Cortex of kidney (tissue), 1 donor: ENCODE results near the gene MEGF6.

Source experiments
- DNase-seq: peaks from one replicate; lab custom pipeline; 2025; lab: John Stamatoyannopoulos, UW

Gene MEGF6, protein sequence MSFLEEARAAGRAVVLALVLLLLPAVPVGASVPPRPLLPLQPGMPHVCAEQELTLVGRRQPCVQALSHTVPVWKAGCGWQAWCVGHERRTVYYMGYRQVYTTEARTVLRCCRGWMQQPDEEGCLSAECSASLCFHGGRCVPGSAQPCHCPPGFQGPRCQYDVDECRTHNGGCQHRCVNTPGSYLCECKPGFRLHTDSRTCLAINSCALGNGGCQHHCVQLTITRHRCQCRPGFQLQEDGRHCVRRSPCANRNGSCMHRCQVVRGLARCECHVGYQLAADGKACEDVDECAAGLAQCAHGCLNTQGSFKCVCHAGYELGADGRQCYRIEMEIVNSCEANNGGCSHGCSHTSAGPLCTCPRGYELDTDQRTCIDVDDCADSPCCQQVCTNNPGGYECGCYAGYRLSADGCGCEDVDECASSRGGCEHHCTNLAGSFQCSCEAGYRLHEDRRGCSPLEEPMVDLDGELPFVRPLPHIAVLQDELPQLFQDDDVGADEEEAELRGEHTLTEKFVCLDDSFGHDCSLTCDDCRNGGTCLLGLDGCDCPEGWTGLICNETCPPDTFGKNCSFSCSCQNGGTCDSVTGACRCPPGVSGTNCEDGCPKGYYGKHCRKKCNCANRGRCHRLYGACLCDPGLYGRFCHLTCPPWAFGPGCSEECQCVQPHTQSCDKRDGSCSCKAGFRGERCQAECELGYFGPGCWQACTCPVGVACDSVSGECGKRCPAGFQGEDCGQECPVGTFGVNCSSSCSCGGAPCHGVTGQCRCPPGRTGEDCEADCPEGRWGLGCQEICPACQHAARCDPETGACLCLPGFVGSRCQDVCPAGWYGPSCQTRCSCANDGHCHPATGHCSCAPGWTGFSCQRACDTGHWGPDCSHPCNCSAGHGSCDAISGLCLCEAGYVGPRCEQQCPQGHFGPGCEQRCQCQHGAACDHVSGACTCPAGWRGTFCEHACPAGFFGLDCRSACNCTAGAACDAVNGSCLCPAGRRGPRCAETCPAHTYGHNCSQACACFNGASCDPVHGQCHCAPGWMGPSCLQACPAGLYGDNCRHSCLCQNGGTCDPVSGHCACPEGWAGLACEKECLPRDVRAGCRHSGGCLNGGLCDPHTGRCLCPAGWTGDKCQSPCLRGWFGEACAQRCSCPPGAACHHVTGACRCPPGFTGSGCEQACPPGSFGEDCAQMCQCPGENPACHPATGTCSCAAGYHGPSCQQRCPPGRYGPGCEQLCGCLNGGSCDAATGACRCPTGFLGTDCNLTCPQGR (N-terminal part only)

DNA sequence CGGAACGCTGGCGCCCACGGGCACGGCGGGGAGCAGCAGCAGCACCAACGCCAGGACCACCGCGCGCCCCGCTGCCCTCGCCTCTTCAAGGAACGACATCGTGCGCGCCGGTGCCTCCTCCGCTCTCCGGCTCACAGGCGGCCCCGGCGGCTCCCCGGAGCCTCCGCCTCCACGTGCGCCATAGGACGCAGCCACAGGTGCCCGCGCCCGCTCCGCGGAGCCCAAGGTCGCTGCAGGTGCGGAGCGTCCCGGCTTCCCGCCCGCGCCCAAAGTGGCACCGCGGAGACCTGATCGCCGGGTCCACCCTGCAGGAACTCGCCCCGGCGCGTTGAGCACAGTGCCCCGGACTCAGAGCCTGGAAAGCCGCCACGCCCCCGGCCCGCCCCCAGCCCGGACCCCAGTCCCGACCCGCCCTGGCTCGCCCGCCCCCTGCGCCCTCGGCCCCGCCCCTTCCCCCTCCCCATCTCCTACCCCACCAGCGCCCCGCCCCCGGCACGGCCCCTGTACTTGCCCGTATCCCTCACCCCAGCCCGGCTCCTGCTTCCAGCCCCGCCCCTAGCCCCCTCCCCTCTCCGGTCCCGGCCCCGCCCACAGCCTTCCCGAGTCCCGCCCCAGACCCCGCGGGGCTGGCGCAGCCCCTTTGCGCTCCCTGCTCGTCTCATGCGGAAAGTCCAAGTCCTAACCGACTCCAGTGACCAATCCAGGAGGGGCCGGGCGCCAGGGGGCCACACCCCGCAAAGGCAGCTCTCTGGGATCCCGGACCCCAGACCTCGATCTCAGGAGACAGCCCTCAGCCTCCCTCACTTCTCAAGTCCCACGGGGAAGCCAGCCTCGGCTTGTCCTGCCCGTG, at the start of gene MEGF6:
MEGF6 (minus strand) TSS at position 339 of the 850 bp plus-strand sequence; CDS start at position 99, 240 bp downstream.
- no peak for DNase-seq

DNA sequence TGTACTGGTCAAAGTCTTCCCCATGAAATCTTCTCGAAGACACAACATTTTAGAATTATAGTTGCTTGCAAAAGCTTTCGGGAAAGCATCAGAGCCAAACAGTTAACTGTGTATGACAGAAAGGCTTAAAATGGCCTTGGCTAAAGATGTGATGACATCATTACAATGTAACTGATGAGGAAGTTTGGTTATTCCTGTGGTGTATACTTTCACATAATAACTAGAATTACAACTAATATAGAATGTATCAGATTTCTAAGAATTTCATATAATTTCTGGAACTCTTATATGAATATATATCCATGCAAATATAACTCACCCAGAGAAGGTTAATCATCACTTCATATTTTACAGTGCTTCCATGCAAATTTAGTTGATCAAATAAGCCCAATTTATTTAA, 49.4 kb upstream of the MEGF6 start:
- DNase-seq: no peak

DNA sequence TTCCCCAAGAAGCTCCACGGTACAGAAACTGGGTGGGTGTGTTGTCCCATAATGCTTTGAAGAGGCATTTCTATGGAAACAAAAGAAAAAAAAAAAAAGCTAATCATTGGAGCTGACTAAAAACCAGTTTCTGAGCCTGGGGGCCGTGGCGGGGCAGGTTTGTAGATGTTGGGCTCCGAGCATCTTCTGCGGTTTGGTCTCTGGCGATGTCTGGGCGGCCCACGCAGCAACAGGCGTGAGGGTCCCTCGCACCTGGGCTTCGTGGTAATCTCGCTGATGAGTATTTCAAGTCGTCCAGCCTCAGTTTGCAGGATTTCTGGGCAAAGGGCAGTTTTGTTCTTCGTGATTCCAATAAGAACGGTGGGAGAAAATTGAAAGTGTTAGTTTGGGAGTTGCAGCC, 47.8 kb upstream of the MEGF6 start:
- no peak for DNase-seq

DNA sequence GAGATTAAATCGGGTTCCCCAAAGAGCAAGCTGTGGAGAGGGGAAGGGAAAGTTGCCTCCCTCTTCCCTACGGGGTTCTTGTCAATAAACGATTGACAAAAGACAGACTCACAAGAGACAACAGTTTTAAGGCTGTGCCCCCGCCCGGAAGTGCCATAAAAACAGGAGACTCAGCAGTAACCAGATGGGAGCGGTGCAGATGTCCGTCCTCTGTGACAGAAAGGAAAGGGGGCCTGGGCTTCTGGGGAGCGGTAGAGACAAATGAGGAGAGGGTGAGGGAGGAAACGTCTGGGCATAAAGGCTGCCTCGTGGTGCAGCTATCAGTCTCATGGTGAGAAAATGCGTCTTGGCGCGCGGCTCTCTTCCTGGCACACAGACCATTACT, 46.9 kb upstream of the MEGF6 start:
- no peak for DNase-seq

DNA sequence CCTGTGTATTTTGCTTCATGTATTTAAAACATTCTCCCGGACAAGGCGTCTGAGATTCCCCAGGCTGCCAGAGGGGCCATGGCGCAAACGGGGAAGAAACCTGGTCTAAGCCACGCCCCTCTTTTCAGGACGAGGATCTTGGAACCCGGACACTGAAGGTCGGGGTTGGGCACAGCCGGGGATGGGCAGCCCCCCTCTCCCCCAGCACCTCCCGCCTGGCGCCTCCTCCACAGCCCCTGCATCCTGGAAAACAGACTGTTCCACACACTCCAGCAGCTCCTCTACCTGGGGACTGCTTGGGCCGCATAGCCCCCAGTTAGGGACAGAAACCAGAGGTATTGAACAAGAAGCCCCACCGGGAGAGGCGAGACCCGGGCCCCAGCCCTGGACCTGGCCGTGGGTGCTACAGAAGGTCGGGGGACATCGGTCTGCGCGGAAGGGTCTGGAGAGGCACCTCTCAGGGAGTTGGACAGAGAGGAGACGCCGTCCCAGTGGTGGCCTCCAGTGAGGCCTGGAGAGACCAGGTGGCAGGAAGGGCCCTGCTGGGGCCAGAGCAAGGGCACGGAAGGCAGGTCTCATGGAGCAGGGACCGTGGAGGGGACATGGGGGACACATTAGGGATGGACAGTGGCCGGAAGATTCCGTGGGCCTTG, 46.4 kb upstream of the MEGF6 start:
- no peak for DNase-seq

DNA sequence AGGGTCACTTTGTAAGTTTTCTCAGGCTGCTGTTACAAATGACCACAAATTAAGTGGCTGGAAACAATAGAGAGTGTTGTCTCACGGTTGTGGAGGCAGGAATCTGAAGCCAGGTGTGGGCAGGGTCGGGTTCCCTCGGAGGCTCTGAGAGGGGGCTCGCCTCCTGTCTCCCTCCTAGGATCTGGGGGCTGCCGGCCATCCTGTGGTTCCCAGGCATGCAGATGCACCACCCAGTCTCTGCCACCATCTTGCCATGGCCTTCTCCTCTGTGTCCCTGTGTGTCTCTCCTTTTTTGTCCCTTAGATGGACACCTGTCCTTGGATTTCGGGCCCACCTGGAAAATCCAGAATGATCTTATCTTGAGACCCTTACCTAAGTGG, 45.8 kb upstream of the MEGF6 start:
- DNase-seq: no peak

DNA sequence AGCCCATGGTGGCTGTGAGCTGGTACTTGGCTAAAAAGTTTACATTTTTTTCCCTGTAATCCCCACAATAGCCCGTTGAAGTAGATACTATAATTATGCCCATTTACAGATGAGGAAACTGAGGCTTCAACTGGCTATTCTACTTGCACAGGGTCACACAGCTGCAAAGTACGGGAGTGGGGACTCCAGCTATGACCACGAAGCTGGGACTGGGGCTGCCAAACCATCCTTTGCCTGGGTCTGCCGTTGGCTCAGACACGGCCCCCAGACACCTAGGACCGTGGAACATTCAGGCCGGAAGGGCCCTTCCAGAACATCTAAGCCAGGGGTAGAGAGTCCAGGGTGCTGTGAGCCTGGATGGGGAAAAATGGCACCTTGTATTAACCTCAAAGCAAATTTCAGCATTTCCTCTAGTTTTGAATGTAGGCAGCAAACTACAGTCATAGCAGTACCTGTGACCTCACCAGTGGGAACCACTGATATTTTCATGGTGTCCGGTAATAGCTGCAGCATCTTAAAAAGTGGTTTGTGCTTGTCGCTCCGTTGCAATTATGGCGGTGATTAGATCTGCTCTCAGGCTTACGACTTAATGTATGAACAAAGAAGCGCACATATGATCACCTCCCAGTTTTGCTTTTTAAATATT, 45.3 kb upstream of the MEGF6 start:
- no peak for DNase-seq

DNA sequence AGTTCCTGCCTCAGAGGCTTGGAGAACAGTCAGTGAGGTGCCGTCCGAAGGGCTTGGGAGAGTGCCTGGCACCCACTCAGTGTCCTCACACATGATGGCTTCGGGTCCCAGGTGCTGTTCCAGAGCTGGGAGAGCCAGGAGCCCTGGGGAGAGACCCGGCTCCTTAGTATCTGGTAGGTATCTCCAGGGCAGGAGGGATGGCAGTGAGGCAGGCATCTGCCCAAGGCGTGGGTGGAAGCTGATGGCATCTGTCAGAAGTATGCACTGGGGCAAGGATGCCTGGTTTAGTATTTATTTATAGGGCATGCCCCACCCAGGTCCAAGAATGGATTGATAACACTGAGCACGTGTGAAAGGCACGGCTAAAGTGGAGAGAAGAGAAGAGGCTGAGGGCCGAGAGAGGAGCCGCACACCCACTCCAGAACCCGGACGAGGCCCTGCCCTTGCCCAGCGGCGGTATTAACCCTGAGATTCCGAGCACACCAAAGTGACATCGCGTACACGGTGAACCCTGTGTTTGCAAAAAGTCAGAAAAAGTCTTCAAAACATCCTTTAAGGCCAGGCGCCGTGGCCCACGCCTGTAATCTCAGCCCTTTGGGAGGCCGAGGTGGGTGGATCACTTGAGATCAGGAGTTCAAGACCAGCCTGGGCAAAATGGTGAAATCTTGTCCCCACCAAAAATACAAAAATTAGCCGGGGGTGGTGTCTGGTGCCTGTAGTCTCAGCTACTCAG, 43.4 kb upstream of the MEGF6 start:
- DNase-seq: no peak

DNA sequence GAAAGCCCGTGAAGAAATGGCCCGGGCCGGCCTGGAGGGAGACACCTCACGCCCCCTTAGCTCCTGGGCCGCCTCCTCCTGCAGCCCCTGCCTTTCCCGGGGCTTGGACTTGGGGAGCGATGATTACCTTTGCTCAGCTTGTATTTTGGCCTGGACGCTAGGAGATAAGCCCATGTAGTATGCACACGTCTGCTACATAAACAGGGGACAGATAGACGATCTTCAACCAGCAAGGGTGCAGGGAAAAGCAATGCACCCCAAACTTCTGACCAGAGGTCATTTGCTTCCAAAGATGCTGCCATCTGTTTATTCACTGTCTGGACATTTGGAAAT, 41.9 kb upstream of the MEGF6 start:
- DNase-seq: no peak

DNA sequence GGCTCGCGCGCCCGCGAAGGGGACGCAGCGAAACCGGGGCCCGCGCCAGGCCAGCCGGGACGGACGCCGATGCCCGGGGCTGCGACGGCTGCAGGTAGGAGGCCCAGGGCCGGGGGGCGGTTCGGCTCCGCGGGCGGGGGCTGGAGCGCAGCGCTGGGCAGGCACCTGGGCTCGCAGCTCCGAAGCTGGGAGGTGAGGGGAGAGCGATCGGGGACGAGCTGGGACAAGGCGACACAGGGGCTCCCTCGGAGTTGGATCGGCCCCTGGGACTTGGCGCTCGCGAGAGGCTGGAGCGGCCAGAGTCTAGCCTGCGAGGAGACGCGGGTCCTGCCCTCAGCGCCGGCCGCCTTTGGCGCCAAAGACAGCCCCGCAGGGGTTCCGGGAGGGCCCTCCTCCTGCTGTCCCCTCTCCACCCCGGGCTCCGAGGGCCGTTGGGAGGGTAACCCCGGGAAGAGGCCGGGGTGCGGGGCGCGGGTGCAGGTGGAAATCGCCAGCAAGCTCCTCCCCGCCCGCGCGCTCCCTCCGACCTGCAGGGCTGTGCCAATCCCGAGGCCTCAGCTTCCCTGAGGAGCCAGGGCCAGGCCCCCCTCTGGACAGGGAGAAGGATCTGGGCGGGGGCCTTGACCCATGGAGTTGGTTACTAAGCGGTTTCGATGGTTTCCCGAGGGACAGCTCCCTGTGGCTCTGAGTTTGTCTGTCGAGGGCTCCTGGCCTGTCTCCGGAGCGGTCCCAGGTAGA, 41.4 kb upstream of the MEGF6 start:
- DNase-seq: no peak

DNA sequence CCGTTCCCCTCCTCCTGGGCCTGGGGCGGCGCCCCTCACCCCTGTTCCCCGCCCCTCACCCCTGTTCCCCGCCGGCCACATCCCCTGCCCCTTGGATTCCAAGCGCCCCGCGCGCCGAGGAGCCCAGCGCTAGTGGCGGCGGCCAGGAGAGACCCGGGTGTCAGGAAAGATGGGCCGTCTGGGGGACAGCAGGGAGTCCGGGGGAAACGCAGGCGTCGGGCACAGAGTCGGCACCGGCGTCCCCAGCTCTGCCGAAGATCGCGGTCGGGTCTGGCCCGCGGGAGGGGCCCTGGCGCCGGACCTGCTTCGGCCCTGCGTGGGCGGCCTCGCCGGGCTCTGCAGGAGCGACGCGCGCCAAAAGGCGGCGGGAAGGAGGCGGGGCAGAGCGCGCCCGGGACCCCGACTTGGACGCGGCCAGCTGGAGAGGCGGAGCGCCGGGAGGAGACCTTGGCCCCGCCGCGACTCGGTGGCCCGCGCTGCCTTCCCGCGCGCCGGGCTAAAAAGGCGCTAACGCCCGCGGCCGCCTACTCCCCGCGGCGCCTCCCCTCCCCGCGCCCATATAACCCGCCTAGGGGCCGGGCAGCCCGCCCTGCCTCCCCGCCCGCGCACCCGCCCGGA, 40.7 kb upstream of the MEGF6 start, which contains the start of gene TP73:
TP73 (plus strand) TSS at position 587 of the 618 bp plus-strand sequence. CDS start 29,850 bp downstream, outside the sequence.
- no peak for DNase-seq

DNA sequence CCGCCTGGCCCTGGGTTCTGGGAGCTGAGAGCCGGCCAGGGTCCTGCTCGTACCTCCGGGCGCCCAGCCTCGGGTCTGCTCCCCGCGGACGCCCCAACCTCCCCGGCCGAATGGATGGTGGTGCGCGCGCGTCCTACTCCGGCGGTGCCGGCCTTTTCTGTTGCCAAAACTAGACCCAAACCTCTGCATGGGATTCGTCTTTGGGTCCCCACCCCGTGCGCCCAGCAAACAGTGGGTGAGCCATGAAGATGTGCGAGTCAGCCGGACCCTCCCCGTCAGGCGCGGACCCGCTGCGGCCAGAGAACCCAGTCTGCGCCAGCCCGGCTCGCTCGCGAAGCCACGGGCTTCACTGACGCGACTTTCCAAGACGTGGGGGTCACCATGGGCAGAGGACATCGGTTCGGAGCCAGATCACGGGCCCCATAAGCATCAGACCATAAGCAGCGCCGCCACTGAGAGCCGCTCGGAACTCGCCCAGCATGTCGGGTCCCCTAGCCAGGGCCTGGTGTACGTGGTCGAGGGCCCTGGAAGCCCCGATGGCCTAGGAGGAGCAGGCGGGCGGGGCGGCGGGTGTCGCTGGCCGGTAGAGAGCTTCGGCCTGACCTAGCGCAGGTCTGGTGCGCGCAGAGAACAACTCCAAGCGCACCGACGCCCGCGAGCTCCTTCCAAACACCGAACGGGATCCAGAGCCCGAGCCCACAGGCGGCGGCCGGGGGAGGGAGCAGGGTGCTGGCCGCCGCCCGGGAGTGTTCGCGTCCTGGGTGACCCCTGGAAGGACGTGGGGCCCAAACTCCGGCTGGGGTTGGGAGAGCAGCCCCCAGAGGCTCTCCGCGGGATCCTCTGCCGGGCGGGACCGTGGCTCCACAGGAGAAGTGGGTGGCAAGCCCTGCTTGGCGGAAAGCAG, 40.0 kb upstream of the MEGF6 start:
- no peak for DNase-seq

DNA sequence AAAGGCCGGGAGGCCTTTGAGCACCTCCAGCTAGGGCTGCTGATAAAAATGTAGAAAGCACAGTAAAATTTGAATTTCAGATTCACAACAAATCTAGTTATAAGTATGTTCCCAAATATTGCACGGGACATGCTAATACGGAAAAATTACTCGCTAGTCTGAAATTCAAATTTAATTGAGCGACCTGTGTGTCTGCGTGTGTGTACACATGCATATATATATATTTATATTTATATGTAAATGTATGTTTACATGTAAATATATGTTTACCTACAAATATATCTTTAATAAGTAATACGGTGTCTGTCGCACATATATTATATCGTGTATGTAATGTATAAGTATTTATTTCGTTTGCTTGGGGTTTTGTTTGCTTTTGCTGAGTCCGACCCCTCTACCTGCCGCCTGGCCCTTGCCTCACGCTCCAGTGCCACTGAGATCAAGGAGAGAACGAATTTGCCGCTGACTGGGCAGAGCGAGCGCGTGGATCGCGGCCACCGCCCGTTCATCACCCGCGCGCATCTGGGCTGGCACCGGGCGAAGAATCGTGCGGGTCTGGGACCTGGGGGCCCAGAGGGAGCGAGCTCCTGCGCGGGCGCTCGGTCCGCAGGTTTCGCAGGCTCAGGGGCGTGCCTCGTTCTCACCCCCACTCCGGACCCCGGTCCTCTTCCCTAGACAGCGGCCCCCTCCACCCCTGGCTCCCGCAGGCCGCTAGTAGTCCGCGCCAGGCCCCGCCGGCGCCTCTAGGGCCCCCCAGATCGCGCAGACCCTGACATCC, 39.1 kb upstream of the MEGF6 start:
- no peak for DNase-seq

DNA sequence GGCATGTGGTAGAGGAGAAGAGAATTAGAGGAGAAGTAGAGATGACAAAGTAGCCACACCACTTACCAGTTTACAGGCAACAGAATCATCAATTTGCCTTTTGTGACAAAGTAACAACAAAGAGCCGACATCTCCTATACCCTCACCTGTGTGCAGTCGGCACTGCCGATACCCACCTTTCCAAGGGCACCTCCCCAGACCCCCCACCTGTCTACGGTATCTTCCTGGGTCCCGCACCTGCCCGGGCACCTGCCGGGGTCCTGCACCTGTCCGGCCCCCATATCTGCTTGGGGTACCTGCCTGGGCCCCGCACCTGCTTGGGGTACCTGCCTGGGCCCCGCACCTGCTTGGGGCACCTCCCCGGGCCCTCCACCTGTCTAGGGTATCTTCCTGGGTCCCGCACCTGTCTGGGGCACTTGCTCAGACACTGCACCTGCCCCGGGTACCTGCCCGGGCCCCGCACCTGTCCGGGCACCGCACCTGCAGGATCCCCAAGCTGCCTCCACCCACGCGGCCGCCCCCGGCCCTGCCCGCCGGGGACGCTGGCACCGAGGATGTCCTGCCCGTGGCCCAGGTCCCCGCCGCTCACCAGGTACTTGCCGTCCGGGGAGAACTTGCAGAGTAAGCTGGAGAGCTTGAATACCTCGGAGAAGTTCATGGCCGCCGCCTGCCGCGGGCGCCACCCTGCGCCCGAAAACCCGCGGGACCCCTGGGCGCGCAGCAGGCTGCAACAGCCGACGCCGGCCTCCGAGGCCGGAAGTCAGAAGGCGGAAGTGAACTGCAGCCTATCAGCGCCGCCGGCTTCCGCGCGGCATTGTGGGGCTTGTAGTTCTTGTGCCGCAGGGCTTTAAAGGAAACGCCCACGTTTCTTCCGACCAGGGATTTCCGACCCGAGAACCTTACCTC, 38.3 kb upstream of the MEGF6 start, which contains the start of gene WRAP73:
WRAP73 (minus strand) TSS at position 762 of the 906 bp plus-strand sequence; CDS start at position 658, 104 bp downstream.
- no peak for DNase-seq

DNA sequence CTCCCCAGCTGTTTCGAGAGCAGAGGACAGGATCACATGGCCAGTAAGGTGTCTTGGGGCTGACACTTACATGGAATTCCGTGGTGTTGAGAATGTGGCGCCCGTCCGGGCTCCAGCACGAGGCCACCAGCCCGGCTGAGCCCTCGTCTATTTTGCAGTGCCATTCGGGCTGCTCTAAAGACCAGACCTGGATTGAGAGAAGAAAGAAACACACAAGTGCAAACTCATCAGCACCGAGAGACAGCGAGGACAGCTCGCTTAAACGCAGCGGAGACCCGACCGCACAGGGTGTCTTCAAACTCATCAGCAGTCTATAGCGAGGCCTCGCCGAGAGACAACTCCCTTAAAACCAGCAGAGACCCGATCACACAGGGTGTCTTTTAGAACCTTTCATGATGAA, 35.3 kb upstream of the MEGF6 start:
- DNase-seq: no peak
